ENCODE results near the gene BOK. TPM values are rescaled to one million over a fixed set of nuclear protein-coding genes. Genes with fewer than 3 reads are reported as not detected.

The BOK gene
- total and polyA plus RNA-seq, 10 of the 15 experiments (the other 5 are each of a cell fraction or from before 2014, with no cell fraction given) = 0.04 to 0.15 (median 0.12) TPM; not detected in 7

DNA sequence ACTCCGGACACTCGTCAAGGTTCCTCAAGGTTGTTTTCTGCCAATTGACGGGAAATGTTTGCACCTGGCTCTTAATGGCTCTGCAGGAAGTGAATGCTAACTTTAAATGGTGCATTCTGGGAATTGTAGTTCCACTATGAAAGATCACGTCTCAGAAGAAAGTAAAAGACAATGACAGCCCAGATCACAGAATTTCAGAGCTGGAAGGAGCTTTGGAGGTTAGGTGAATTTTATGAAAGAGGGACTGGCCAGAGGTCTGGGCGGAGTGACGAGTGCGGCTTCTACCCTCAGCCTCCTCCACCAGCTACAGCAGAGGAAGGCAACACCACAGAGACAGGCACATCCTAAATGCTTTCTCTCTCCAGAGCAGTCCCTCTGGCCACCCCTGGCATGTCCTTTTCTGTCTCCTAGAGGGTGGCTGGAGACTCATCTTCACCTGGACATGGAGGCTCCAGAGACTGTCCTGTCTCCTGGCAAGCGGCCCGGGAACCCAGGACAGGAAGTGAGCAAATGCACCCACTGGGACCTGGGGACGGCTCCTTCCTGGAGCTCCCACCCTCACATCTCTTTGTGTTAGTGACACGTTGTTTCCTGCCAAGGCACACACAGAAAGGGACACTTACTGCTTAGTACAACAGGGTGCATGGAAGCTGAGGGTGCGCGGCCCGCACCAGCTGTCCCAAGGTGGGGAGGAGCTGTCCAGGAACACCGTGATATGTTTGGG, 59.0 kb downstream of the BOK start (continued):
- TF ChIP-seq, protein P1, sequence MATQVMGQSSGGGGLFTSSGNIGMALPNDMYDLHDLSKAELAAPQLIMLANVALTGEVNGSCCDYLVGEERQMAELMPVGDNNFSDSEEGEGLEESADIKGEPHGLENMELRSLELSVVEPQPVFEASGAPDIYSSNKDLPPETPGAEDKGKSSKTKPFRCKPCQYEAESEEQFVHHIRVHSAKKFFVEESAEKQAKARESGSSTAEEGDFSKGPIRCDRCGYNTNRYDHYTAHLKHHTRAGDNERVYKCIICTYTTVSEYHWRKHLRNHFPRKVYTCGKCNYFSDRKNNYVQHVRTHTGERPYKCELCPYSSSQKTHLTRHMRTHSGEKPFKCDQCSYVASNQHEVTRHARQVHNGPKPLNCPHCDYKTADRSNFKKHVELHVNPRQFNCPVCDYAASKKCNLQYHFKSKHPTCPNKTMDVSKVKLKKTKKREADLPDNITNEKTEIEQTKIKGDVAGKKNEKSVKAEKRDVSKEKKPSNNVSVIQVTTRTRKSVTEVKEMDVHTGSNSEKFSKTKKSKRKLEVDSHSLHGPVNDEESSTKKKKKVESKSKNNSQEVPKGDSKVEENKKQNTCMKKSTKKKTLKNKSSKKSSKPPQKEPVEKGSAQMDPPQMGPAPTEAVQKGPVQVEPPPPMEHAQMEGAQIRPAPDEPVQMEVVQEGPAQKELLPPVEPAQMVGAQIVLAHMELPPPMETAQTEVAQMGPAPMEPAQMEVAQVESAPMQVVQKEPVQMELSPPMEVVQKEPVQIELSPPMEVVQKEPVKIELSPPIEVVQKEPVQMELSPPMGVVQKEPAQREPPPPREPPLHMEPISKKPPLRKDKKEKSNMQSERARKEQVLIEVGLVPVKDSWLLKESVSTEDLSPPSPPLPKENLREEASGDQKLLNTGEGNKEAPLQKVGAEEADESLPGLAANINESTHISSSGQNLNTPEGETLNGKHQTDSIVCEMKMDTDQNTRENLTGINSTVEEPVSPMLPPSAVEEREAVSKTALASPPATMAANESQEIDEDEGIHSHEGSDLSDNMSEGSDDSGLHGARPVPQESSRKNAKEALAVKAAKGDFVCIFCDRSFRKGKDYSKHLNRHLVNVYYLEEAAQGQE (IDR thresholded peaks at IDR 0.05; ENCODE audit: low read depth, low read length) = no peak
- TF ChIP-seq ZBED1 (IDR thresholded peaks at IDR 0.05; ENCODE audit: borderline replicate concordance) = no peak
- TF ChIP-seq, protein P2, sequence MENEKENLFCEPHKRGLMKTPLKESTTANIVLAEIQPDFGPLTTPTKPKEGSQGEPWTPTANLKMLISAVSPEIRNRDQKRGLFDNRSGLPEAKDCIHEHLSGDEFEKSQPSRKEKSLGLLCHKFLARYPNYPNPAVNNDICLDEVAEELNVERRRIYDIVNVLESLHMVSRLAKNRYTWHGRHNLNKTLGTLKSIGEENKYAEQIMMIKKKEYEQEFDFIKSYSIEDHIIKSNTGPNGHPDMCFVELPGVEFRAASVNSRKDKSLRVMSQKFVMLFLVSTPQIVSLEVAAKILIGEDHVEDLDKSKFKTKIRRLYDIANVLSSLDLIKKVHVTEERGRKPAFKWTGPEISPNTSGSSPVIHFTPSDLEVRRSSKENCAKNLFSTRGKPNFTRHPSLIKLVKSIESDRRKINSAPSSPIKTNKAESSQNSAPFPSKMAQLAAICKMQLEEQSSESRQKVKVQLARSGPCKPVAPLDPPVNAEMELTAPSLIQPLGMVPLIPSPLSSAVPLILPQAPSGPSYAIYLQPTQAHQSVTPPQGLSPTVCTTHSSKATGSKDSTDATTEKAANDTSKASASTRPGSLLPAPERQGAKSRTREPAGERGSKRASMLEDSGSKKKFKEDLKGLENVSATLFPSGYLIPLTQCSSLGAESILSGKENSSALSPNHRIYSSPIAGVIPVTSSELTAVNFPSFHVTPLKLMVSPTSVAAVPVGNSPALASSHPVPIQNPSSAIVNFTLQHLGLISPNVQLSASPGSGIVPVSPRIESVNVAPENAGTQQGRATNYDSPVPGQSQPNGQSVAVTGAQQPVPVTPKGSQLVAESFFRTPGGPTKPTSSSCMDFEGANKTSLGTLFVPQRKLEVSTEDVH (IDR thresholded peaks at IDR 0.05; ENCODE audit: low read depth, partially characterized antibody) = no peak
- TF ChIP-seq EP300 (IDR thresholded peaks at IDR 0.05; ENCODE audit: borderline replicate concordance in 1 of 2, control insufficient read depth in 1 of 2, low read depth in 2 of 2, low read length in 2 of 2) = no peak
- TF ChIP-seq SMARCA5 (IDR thresholded peaks at IDR 0.05) = no peak; the same call in 1 of the 2 replicates

All from GM12878 (cell line).